Measurements from ENCODE around the gene SERPINB1.

- no peak for TF ChIP-seq CTCF (IDR thresholded peaks at IDR 0.05)
- no peak for TF ChIP-seq EZH2 (IDR thresholded peaks at IDR 0.05)
Measured at GRCh38 chr6:2839982-2840748, 1.5 kb downstream of the SERPINB1 start.

All from neural progenitor cell (in vitro differentiated cells).